Tibial nerve (tissue), 4 donors: Measurements from ENCODE around the gene APCDD1. TPM values are rescaled to one million over a fixed set of nuclear protein-coding genes. Genes with fewer than 3 reads are reported as not detected.

Experiments
- DNase-seq, 2 donors: peaks; one replicate each; pipeline ENCODE4 v3.0.0-alpha.2; 2019; ENCODE audit warnings: low spot score in 2 of 2
- H3K27ac ChIP-seq, 4 donors: fragments of 200-600 bp; sonication (generic) in 3 of 4; one replicate each; pipeline ENCODE4 v1.5.1; 2017 to 2019; ENCODE audit warnings: mild to moderate bottlenecking in 1 of 4
- H3K27me3 ChIP-seq, 2 donors: fragments of 200-600 bp; sonication (generic) in 1 of 2; one replicate each; pipeline versions ENCODE4 v1.5.1 to v1.6.0; 2017 to 2019
- H3K36me3 ChIP-seq, 3 donors: fragments of 200-600 bp; sonication (generic); one replicate each; pipeline ENCODE4 v1.5.1; 2018 to 2019
- H3K4me1 ChIP-seq, 4 donors: fragments of 200-600 bp; sonication (generic) in 3 of 4; one replicate each; pipeline ENCODE4 v1.5.1; 2017 to 2019
- H3K4me3 ChIP-seq, 4 donors: fragments of 200-600 bp; sonication (generic) in 3 of 4; one replicate each; pipeline ENCODE4 v1.5.1; 2017 to 2019; ENCODE audit warnings: mild to moderate bottlenecking in 1 of 4, moderate library complexity in 1 of 4
- H3K9me3 ChIP-seq, 4 donors: fragments of 200-600 bp; sonication (generic) in 3 of 4; one replicate each; pipeline ENCODE4 v1.5.1; 2017 to 2019
- EP300 ChIP-seq, 2 donors: sonication (generic); formaldehyde crosslinking; IDR thresholded peaks; one replicate each; pipeline ENCODE4 v1.6.1; 2017; ENCODE audit warnings: antibody characterized with exemption in 2 of 2, mild to moderate bottlenecking in 1 of 2
- POLR2A ChIP-seq, 2 donors: fragments of 450-650 bp; IDR thresholded peaks; one replicate each; pipeline ENCODE4 v1.6.1; 2017; ENCODE audit warnings: antibody characterized with exemption in 2 of 2, mild to moderate bottlenecking in 2 of 2, moderate library complexity in 2 of 2
- WGBS, 2 donors: methylation state at CpG; one replicate each; pipeline ENCODE4 v1.1.5; 2018; 5-methylcytosine and 5-hydroxymethylcytosine counted together
- total RNA-seq, 4 donors: library from RNA; depleted of rRNA; stranded (reverse); fragments of >200 nt; gene quantifications; one replicate each; pipeline ENCODE4 v1.1.0, GENCODE V29; 2016
- TF ChIP-seq, protein P1 (sequence below), 5 experiments: fragments of 200-600 bp in 3 of 5; fragments of 450-650 bp in 2 of 5; sonication (generic) in 3 of 5; IDR thresholded peaks; one replicate each; pipeline ENCODE4 v1.5.1; 2016 to 2019; ENCODE audit warnings: antibody characterized with exemption in 5 of 5, mild to moderate bottlenecking in 3 of 5, moderate library complexity in 2 of 5

APCDD1 gene
- total RNA-seq, 4 donors from 2014 or later: 46.2 to 154 (median 101) TPM

DNA sequence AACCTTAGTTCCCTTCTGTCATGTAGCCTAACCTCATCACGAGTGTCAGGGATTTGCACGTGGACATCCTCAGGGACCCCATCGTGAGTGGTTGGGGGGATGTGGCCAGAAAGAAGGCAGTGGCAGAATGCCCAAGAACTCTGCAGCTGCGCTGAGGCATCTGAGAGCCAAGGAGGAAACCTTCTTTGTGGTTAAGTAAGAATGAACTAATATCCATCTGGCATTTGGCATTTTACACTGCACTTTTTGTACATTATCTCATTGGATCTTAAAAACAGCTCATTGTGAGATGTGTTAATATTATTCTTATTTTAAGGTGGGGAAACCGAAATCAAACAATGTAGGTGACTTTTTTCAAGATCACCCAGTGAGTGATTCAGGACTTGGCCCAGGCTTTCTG lies 32.6 kb upstream of the APCDD1 start:
- Histone ChIP-seq H3K4me1 (peaks cover 0 to 55% (median 12%) of the 10 kb centered on the region in 4 donors), H3K27ac (peak overlapping the region in 1 of 4 donors; percentile 36), H3K27me3 (no peaks in the 10 kb centered on the region), H3K36me3 (no peaks in the 10 kb centered on the region), H3K4me3 (no peak overlapping the region), H3K9me3 (peaks cover 0 to 8% (median 0%) of the 10 kb centered on the region in 4 donors)
- DNase-seq: peak in 1 of 2 donors; percentile 35
- 40 to 42% methylated on average over 5 of the region's 5 CpGs for WGBS, 2 donors
- peak in 1 of 2 donors; percentile 39 for TF ChIP-seq EP300 (IDR thresholded peaks at IDR 0.05)
- TF ChIP-seq, protein P1, sequence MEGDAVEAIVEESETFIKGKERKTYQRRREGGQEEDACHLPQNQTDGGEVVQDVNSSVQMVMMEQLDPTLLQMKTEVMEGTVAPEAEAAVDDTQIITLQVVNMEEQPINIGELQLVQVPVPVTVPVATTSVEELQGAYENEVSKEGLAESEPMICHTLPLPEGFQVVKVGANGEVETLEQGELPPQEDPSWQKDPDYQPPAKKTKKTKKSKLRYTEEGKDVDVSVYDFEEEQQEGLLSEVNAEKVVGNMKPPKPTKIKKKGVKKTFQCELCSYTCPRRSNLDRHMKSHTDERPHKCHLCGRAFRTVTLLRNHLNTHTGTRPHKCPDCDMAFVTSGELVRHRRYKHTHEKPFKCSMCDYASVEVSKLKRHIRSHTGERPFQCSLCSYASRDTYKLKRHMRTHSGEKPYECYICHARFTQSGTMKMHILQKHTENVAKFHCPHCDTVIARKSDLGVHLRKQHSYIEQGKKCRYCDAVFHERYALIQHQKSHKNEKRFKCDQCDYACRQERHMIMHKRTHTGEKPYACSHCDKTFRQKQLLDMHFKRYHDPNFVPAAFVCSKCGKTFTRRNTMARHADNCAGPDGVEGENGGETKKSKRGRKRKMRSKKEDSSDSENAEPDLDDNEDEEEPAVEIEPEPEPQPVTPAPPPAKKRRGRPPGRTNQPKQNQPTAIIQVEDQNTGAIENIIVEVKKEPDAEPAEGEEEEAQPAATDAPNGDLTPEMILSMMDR (IDR thresholded peaks at IDR 0.05): no peak

GRCh38 chr18:10422731-10423130 lies 31.7 kb upstream of the APCDD1 start:
- no peaks in the 10 kb centered on the region for H3K36me3 ChIP-seq
- 82 to 93% methylated on average over 3 to 6 of the region's 6 CpGs for WGBS, 2 donors
- no peak overlapping the region for H3K4me3 ChIP-seq
- no peaks in the 10 kb centered on the region for H3K27me3 ChIP-seq
- no peak for DNase-seq
- peaks cover 0 to 8% (median 0%) of the 10 kb centered on the region in 4 donors for H3K9me3 ChIP-seq
- H3K4me1 ChIP-seq: peaks cover 0 to 47% (median 12%) of the 10 kb centered on the region in 4 donors
- peak overlapping the region in 2 of 4 donors; percentile 22 to 55 for H3K27ac ChIP-seq
- TF ChIP-seq, protein P1 (IDR thresholded peaks at IDR 0.05): no peak
- TF ChIP-seq EP300 (IDR thresholded peaks at IDR 0.05): no peak
- no peak for TF ChIP-seq POLR2A (IDR thresholded peaks at IDR 0.05)

GRCh38 chr18:10424585-10425307 lies 29.7 kb upstream of the APCDD1 start:
- WGBS, 2 donors: 29 to 46% methylated on average over 7 of the region's 7 CpGs
- Histone ChIP-seq H3K27me3 (no peaks in the 10 kb centered on the region), H3K27ac (peak overlapping the region in 2 of 4 donors; percentile 42 to 67), H3K36me3 (no peaks in the 10 kb centered on the region), H3K9me3 (peaks cover 0 to 8% (median 0%) of the 10 kb centered on the region in 4 donors), H3K4me3 (no peak overlapping the region), H3K4me1 (peaks cover 0 to 35% (median 12%) of the 10 kb centered on the region in 4 donors)
- TF ChIP-seq, protein P1 (IDR thresholded peaks at IDR 0.05): no peak
- TF ChIP-seq POLR2A (IDR thresholded peaks at IDR 0.05) (no peak), EP300 (IDR thresholded peaks at IDR 0.05) (peak in 1 of 2 donors; percentile 72)
- DNase-seq: peak; percentile 43 to 49

- WGBS, 2 donors: 41 to 46% methylated on average over 4 of the region's 4 CpGs
- TF ChIP-seq EP300 (IDR thresholded peaks at IDR 0.05) (peak; percentile 36 to 54), POLR2A (IDR thresholded peaks at IDR 0.05) (no peak)
- Histone ChIP-seq H3K4me3 (no peak overlapping the region), H3K36me3 (no peaks in the 10 kb centered on the region), H3K4me1 (peaks cover 0 to 14% (median 0%) of the 10 kb centered on the region in 4 donors), H3K27me3 (no peaks in the 10 kb centered on the region), H3K27ac (peak overlapping the region in 3 of 4 donors; percentile 10 to 48 (median 26)), H3K9me3 (peaks cover 0 to 2% (median 0%) of the 10 kb centered on the region in 4 donors)
- DNase-seq: no peak
Observed at GRCh38 chr18:10430677-10431076, 23.8 kb upstream of the APCDD1 start.

DNA sequence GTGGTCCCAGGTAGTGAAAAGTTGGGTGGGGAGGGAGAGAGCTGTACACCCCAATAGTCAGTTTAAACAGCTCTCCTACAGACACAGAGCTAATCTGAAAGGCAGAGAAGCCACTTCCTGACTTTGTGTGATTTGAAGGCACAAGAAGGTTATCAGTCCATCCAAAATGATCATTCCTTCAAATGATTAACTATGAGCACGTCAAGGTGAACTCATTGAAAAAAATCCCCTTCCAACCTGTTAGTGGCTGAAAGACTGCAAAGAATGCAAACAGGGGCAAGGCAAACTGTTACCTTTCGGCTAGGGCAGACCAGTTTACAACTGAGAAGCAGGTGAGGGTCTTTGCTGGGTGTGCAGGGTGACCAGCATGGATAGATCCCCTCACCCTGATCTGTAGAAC lies 22.8 kb upstream of the APCDD1 start:
- Histone ChIP-seq H3K4me1 (peaks cover 0 to 14% (median 0%) of the 10 kb centered on the region in 4 donors), H3K27me3 (no peaks in the 10 kb centered on the region), H3K36me3 (no peaks in the 10 kb centered on the region), H3K9me3 (no peaks in the 10 kb centered on the region), H3K27ac (peak overlapping the region in 1 of 4 donors; percentile 48), H3K4me3 (no peak overlapping the region)
- DNase-seq: no peak
- WGBS, 2 donors: 86 to 87% methylated on average over 2 of the region's 2 CpGs
- no peak for TF ChIP-seq POLR2A (IDR thresholded peaks at IDR 0.05)
- TF ChIP-seq EP300 (IDR thresholded peaks at IDR 0.05): no peak
- TF ChIP-seq, protein P1 (IDR thresholded peaks at IDR 0.05): no peak
